Ovary (tissue), 9 donors: ENCODE measurements around the gene EXD3. TPM values are rescaled to one million over a fixed set of nuclear protein-coding genes. Genes with fewer than 3 reads are reported as not detected.

Experiments used
- DNase-seq, 5 donors: peaks; one replicate each; pipeline ENCODE4 v3.0.0-alpha.2; 2019 to 2020
- H3K27ac ChIP-seq, 2 donors: fragments of 200-600 bp; one replicate each; pipeline versions ENCODE4 v1.5.1 to v1.8.0; 2019 to 2022
- H3K27me3 ChIP-seq: fragments of 200-600 bp; one replicate; pipeline ENCODE4 v1.8.0; 2022
- H3K36me3 ChIP-seq: fragments of 200-600 bp; sonication (generic); one replicate; pipeline ENCODE4 v1.5.1; 2019
- H3K4me1 ChIP-seq: one replicate; pipeline ENCODE4 v1.8.1; 2013; ENCODE audit warnings: mild to moderate bottlenecking, moderate library complexity; ENCODE audit not compliant: insufficient read depth
- H3K4me3 ChIP-seq: fragments of 200-600 bp; sonication (generic); one replicate; pipeline ENCODE4 v1.5.1; 2017
- H3K9me3 ChIP-seq, 2 donors: fragments of 200-600 bp in 1 of 2; sonication (generic) in 1 of 2; one replicate each; pipeline versions ENCODE4 v1.5.1 to v1.8.1; 2013 to 2019; ENCODE audit warnings: mild to moderate bottlenecking in 1 of 2, moderate library complexity in 1 of 2
- EP300 ChIP-seq: sonication (generic); formaldehyde crosslinking; IDR thresholded peaks from one replicate; pipeline ENCODE4 v1.6.1; 2017; ENCODE audit warnings: antibody characterized with exemption
- POLR2A ChIP-seq: fragments of 450-650 bp; IDR thresholded peaks from one replicate; pipeline ENCODE4 v1.6.1; 2017; ENCODE audit warnings: antibody characterized with exemption, mild to moderate bottlenecking, moderate library complexity
- WGBS, 3 donors: extraction: QIAGEN DNeasy Blood & Tissue Kit in 1 of 3; methylation state at CpG; one replicate each; pipeline versions ENCODE4 v1.1.5 to v1.1.7; 2013 to 2017; 5-methylcytosine and 5-hydroxymethylcytosine counted together
- intact Hi-C, 4 donors: fragments of 100-400 bp; cut with DNase I; formaldehyde crosslinking; loops; one replicate each; pipeline versions ENCODE4 v1.11.0 to v1.15.1; 2022 to 2023
- polyA plus RNA-seq, 2 donors: library from polyadenylated mRNA; stranded (reverse); fragments of 200-250 nt in 1 of 2; fragments of 350-450 nt in 1 of 2; fragmentation: Illumina TruSeq in 1 of 2; extraction: RNeasy Lipid Tissue Mini Kit (QIAGEN cat#74804) in 1 of 2; gene quantifications; one replicate each; pipeline ENCODE4 v1.2.3, GENCODE V29; 2013 to 2014
- total RNA-seq, 7 donors: library from RNA; depleted of rRNA in 2 of 7; stranded (reverse); fragments of >200 nt in 2 of 7; fragmentation: NEBNext Ultra II Directional in 3 of 7; extraction: Animal tissue kit (Norgen Biotek cat#: 25700) in 3 of 7; gene quantifications; one replicate each; pipeline versions ENCODE4 v1.1.0 to v1.2.4, GENCODE V29; 2016 to 2023
- TF ChIP-seq, protein P1 (sequence below), 3 donors: fragments of 450-650 bp in 2 of 3; fragments of 200-600 bp in 1 of 3; IDR thresholded peaks; one replicate each; pipeline versions ENCODE4 v1.5.1 to v1.8.0; 2016 to 2022; ENCODE audit warnings: antibody characterized with exemption in 3 of 3, mild to moderate bottlenecking in 1 of 3
- donor health status: DM: no; HTN: no; CAD: no; lungs with moderate emphysema.
- donor health status: DM: no; HTN: no; CAD: no.
- donor health status: Bipolar disorder and iron deficiency.
- donor health status: DM: yes; HTN: yes; CAD: no.
- donor health status: DM: no; HTN: no; CAD: no.
- donor health status: DM: yes; HTN: yes; CAD: no.

The EXD3 gene
- total and polyA plus RNA-seq, 9 donors = 1.0 to 30.6 (median 23.4) TPM

- Histone ChIP-seq H3K36me3 (no peaks in the 10 kb centered on the region), H3K9me3 (no peaks in the 10 kb centered on the region), H3K4me3 (no peak overlapping the region), H3K27me3 (no peaks in the 10 kb centered on the region), H3K4me1 (peaks cover 9% of the 10 kb centered on the region), H3K27ac (no peak overlapping the region)
- intact Hi-C loops = no loop called here
- TF ChIP-seq POLR2A = no peak
- TF ChIP-seq, protein P1, sequence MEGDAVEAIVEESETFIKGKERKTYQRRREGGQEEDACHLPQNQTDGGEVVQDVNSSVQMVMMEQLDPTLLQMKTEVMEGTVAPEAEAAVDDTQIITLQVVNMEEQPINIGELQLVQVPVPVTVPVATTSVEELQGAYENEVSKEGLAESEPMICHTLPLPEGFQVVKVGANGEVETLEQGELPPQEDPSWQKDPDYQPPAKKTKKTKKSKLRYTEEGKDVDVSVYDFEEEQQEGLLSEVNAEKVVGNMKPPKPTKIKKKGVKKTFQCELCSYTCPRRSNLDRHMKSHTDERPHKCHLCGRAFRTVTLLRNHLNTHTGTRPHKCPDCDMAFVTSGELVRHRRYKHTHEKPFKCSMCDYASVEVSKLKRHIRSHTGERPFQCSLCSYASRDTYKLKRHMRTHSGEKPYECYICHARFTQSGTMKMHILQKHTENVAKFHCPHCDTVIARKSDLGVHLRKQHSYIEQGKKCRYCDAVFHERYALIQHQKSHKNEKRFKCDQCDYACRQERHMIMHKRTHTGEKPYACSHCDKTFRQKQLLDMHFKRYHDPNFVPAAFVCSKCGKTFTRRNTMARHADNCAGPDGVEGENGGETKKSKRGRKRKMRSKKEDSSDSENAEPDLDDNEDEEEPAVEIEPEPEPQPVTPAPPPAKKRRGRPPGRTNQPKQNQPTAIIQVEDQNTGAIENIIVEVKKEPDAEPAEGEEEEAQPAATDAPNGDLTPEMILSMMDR (IDR thresholded peaks at IDR 0.05) = no peak
- no peak for TF ChIP-seq EP300
- WGBS, 3 donors = 93 to 94% (median 93%) methylated on average over 30 to 31 of the region's 31 CpGs
- DNase-seq = peak; percentile 22 to 54 (median 46)
Observed at GRCh38 chr9:137460363-137461315, 37.7 kb upstream of the EXD3 start.

- Histone ChIP-seq H3K9me3 (no peaks in the 10 kb centered on the region), H3K27ac (peak overlapping the region; percentile 1 to 11), H3K4me3 (peak overlapping the region; percentile 46), H3K4me1 (peaks cover 11% of the 10 kb centered on the region), H3K27me3 (no peaks in the 10 kb centered on the region), H3K36me3 (no peaks in the 10 kb centered on the region)
- peak in 3 of 5 donors; percentile 19 to 47 (median 38) for DNase-seq
- TF ChIP-seq EP300 = no peak
- no peak for TF ChIP-seq POLR2A
- TF ChIP-seq, protein P1 (IDR thresholded peaks at IDR 0.05) = no peak
- WGBS, 3 donors = 36 to 39% (median 37%) methylated on average over 15 of the region's 15 CpGs
- intact Hi-C loops = loop anchor here in 1 of 4 donors (2.0 kb wide), 1 partner anchor 37 kb away; the partner anchor contains the start of genes EXD3 and NOXA1
Observed at GRCh38 chr9:137459601-137460362, 36.8 kb upstream of the EXD3 start.

DNA sequence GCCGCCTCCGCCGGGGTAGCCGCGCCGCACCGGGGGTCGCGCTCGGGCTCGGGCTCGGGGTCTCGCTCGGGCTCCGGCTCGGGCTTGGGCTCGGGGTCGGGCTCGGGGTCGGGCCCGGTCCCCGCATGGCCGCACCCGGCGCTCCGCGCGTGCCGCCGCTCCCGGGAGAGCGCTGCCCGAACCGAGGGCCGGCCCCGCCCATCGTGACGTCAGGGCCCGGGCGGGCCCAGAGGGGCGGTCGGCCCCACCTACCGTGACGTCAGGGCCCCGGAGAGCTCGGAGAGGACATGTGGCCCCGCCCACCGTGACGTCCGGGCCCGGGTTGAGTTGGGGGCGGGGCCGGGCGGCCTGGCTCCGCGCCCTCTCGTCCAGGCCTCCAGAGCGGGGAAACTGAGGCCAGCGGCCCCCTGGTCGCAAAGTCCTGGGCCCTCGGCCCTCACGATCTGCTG is 36.2 kb upstream of the EXD3 start, which contains the start of gene NSMF:
TSS of gene NSMF (minus strand) at position 183 of the 449 bp plus-strand sequence. CDS start 232 bp downstream, outside the sequence.
- Histone ChIP-seq H3K36me3 (no peaks in the 10 kb centered on the region), H3K4me1 (peaks cover 15% of the 10 kb centered on the region), H3K27ac (peak within 1 kb of the TSS; percentile 11 to 72), H3K4me3 (peak within 1 kb of the TSS; percentile 46), H3K27me3 (no peaks in the 10 kb centered on the region), H3K9me3 (no peaks in the 10 kb centered on the region)
- intact Hi-C loops = loop anchor here in 1 of 4 donors (2.0 kb wide), 1 partner anchor 36 kb away; the partner anchor contains the start of genes EXD3 and NOXA1
- peak; percentile 95 to 98 (median 97) for DNase-seq
- 0 to 1% (median 0%) methylated on average over 21 to 62 of the region's 62 CpGs for WGBS, 3 donors
- peak; percentile 89 for TF ChIP-seq POLR2A
- TF ChIP-seq, protein P1 (IDR thresholded peaks at IDR 0.05) = no peak
